GM19099 (cell line): Measurements from ENCODE around the gene TRIL.

Experiments
- POLR2A ChIP-seq: IDR thresholded peaks from 3 replicates; pipeline ENCODE4 v1.6.1; 2011; ENCODE audit warnings: low read depth; ENCODE audit not compliant: insufficient read length; ENCODE audit errors: extremely low read depth

The TRIL gene

GRCh38 chr7:28957064-28957750 lies 923 bp downstream of the TRIL start:
- no peak for TF ChIP-seq POLR2A

DNA sequence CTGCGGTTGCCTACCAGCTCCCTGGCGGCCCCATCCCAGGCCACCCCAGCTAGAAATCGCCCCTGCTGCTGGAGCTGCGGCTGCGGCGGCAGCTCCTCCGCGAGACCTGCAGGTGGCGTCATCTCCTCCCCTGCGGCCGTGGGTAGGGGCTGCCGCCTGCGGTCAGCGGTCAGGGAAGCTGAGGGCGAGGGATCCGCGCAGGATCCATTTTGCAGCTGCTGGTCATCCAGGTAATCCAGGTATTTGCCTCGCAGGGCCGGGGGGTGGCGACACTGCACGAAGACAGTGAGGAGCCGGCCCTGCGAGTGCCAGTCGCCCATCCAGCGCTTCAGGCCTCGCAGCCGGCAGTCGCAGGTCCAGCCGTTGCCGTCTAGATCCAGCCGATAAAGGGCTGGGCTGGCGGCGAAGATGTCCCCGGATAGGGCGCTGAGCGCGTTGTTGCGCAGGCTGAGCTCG lies 1.5 kb downstream of the TRIL start:
- TF ChIP-seq POLR2A: no peak

DNA sequence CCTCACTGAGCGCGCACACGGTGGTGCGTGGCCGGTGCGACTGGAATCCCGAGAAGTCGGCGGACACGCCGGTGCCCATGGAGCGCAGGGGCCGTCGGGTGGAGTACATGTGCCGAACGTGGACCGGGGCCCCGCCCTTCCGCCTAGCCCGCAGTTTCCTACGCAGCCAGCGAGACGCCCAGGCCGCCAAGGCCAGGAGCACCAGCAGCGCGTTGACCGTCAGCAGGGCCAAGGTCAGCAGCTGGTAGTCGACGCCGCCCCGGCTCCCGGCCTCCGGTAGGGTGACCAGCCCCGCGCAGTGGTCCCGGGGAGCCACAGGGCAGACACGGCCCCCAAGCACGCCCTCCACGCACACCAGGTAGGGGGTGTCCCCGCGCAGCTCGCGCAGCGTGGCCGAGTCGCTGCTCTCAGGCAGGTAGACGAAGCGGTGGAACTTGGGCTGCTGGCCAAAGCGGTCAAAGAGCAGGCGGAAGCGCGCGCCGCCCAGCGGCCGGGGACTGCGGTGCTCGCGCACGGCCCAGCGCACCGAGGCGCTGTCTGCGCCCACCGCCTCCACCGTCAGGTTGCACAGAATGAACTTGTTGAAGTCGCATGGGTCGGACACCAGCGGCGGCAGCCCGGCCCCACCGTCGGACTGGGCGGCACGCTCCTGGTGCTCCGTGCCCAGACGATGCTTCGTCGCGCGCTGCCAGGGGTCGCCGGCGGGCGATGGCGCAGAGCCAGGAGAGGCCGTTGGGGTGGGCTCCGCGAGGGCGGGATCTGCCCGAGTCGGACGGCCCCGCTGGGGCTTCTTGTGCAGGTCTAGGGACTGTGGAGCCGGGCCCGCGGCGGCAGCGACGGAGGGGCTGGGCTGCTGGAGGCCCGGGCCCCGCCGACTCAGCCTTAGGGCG lies 2.2 kb downstream of the TRIL start:
- no peak for TF ChIP-seq POLR2A

GRCh38 chr7:28955356-28955717 lies 2.8 kb downstream of the TRIL start:
- TF ChIP-seq POLR2A: no peak

- no peak for TF ChIP-seq POLR2A
Measured at GRCh38 chr7:28954946-28955345, 3.2 kb downstream of the TRIL start.

GRCh38 chr7:28954471-28954870 lies 3.7 kb downstream of the TRIL start:
- no peak for TF ChIP-seq POLR2A

DNA sequence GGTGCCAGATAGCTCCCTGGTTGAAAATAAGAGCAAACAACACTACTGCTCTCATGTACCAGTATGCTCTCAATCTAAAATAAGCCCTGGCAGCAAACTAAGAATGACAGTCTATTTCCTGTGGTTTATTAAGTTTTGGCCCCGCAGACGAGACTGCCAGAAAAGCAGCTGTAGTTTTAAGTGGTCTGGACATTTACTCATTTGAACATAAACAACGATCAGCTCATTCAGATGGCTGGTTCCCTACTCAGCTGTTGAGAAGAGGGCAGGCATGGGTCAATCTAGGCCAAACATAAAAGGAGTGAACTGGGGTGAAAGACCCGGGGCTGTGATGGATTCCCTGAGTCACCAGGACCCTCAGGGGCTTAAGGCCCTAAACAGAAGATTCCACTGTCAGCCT lies 4.5 kb downstream of the TRIL start:
- no peak for TF ChIP-seq POLR2A

DNA sequence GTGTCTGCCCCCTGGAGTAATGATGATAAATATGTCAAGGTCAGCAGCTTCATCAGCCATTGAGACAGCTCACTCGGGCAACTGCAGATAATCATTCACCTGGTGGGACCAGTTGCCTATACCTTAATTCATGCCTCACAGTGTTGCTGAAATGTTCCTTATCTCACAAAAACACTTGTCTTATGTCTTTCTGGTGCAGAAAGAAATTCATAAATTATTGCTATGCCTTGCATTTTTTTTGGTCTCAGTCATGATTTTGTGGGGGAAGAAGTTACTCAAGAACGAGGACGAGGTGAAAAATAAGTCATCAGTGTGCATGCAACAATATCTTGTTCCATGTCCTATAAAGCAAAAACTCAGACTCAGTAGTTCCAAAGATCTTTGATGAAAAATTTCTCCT lies 16.0 kb downstream of the TRIL start:
- TF ChIP-seq POLR2A: no peak

DNA sequence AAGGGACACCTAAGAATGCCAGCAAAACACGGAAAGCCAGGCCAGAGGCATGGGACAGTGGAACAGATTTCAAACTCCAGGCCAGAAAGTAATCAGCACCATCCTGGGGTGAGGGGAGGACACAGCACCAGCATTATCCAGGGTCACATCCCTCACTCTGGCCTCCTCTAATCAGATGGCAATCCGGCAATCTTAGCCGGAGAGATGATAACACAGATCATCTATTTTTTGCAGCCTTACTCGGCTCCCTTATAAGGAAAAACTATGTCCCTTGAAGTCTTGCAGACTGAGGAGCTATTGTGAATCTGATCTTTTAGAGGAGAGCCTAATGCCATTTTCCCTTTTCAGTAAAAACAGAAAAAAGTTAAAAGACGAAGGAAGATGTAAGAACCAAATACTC lies 16.5 kb downstream of the TRIL start:
- TF ChIP-seq POLR2A: no peak

- TF ChIP-seq POLR2A: no peak
Measured at GRCh38 chr7:28940741-28941384, 17.3 kb downstream of the TRIL start.

DNA sequence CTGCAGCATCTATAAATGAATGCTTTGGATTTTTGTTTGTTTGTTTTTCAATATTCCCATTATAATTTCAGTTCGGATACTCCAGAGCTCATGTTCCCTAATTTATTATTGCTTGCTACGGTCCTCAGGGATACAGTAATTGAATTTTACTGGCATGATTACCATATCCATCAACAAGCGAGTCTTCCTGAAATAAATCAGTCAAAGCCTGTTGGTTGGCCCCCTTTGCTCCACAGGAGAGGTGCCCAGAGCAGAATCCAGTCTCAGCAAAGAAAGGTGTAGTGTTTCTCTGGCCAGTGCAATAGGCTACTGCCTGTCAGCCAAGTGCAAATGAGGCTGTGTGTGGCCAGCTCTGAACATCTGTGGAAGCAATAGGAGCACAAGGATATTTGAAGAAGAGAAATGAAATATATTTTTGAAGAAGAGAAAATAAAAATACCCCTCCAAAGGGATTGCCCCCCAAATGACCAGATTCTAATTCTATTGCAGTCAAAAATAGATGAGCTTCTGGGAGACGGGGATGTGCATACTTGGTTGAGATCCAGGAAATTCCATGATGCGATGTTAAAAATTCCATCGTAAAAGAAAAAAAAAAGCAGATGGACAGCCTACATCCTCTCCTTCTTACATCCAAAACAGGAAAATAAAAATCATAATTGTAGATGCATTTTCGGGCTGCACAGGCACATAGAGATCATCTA lies 18.1 kb downstream of the TRIL start:
- no peak for TF ChIP-seq POLR2A

DNA sequence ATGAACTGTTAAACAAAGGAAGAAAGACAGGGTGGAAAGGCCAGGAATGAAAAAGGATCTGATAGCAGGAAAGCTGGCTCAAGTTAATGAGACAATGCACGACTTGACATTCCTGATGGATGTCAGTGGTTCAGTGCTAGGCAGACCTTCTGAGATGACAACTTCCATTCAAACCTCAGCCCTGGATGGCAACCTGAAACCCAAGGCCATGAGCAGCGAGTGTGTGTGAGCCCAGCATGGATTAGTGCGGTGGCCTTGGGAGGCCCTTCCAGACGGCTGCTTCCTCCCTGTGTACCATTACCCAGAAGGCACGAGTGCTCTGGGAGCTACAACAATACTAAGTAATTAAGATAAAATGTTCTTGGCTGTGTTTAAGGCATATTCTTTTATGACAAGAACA lies 18.8 kb downstream of the TRIL start:
- TF ChIP-seq POLR2A: no peak

- no peak for TF ChIP-seq POLR2A
Measured at GRCh38 chr7:28937619-28938018, 20.5 kb downstream of the TRIL start.

- TF ChIP-seq POLR2A: no peak
Measured at GRCh38 chr7:28937103-28937502, 21.0 kb downstream of the TRIL start.

DNA sequence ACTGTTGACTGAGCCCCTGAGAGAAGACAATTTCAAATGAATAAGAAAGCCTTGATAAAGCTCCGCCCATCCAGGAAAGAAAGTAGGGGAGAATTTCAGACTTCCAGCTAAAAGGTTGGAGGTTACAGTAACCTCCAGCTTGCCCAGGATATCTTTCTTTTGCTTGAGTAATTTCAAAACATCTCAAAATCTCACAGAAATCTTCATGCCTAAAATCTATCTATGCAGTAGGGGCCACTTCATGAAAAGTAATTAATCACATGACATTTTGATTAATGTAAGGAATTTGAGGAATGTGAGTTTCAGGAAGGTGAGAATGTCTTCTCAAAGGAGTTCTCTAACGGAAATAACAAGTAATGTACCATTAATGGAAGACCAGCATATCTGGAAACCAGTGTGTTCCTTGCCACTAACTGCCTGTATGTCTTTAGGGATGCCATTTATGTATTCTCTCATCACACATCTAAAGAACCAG lies 24.2 kb downstream of the TRIL start:
- no peak for TF ChIP-seq POLR2A

- no peak for TF ChIP-seq POLR2A
Measured at GRCh38 chr7:28931565-28931964, 26.6 kb downstream of the TRIL start.
